HEK293 (cell line): ENCODE data around the gene LRIG3.

Experiments
- CTCF ChIA-PET: fragments of 350-600 bp; formaldehyde crosslinking; extraction: SDS; loops from one replicate; lab custom pipeline; 2021; ENCODE audit warnings: antibody characterized with exemption; lab: Yijun Ruan, JAX
- POLR2A ChIA-PET: fragments of 300-600 bp; formaldehyde crosslinking; extraction: SDS; loops from one replicate; lab custom pipeline; 2020; ENCODE audit warnings: antibody characterized with exemption, inconsistent platforms; lab: Yijun Ruan, JAX
- H3K27ac ChIP-seq: fragments of 200-500 bp; sonication (Bioruptor generic); 2 replicates; pipeline ENCODE4 v1.5.1; 2014; ENCODE audit warnings: low read depth, low read length, control low read depth, inconsistent platforms; ENCODE audit errors: extremely low read depth
- H3K36me3 ChIP-seq, 2 experiments: fragments of 200-500 bp in 1 of 2; sonication (Bioruptor generic) in 1 of 2; 1 replicate in 1 of 2; 2 replicates in 1 of 2; pipeline ENCODE4 v1.5.1; 2014 to 2017; ENCODE audit warnings: inconsistent platforms in 2 of 2, low read length in 2 of 2; ENCODE audit not compliant: control insufficient read depth in 2 of 2, insufficient read depth in 1 of 2
- H3K4me1 ChIP-seq: fragments of 200-500 bp; sonication (Bioruptor generic); 2 replicates; pipeline ENCODE4 v1.5.1; 2014; ENCODE audit warnings: mild to moderate bottlenecking, low read length, inconsistent platforms; ENCODE audit not compliant: control insufficient read depth, insufficient read depth
- H3K4me3 ChIP-seq: 2 replicates; pipeline ENCODE4 v1.5.1; 2011; ENCODE audit warnings: low read depth, mild to moderate bottlenecking, control low read depth, low read length, moderate library complexity
- H3K9me3 ChIP-seq: fragments of 200-500 bp; sonication (Bioruptor generic); 2 replicates; pipeline ENCODE4 v1.5.1; 2014; ENCODE audit warnings: low read depth, low read length, inconsistent platforms; ENCODE audit not compliant: control insufficient read depth, insufficient read depth
- GLI4 ChIP-seq: fragments of 450-650 bp; formaldehyde crosslinking; IDR thresholded peaks from 2 replicates; pipeline ENCODE4 v1.5.1; 2016; ENCODE audit warnings: missing biosample characterization, missing genetic modification characterization
- HOXC10 ChIP-seq: sonication (generic); formaldehyde crosslinking; IDR thresholded peaks from 2 replicates; pipeline ENCODE4 v1.8.1; 2023; ENCODE audit warnings: mild to moderate bottlenecking, missing genetic modification reagents
- KLF8 ChIP-seq: fragments of 450-650 bp; formaldehyde crosslinking; IDR thresholded peaks from 2 replicates; pipeline ENCODE4 v1.5.1; 2016; ENCODE audit warnings: missing biosample characterization, missing genetic modification characterization
- MYNN ChIP-seq: fragments of 450-650 bp; formaldehyde crosslinking; IDR thresholded peaks from 2 replicates; pipeline ENCODE4 v1.5.1; 2016; ENCODE audit warnings: missing biosample characterization, missing genetic modification characterization, borderline replicate concordance
- OSR2 ChIP-seq: fragments of 450-650 bp; formaldehyde crosslinking; IDR thresholded peaks from 2 replicates; pipeline ENCODE4 v1.5.1; 2016; ENCODE audit warnings: missing biosample characterization, missing genetic modification characterization
- PBX3 ChIP-seq: sonication (generic); formaldehyde crosslinking; IDR thresholded peaks from 2 replicates; pipeline ENCODE4 v1.8.1; 2022; ENCODE audit warnings: mild to moderate bottlenecking, moderate library complexity, missing genetic modification reagents
- PRDM2 ChIP-seq: fragments of 450-650 bp; formaldehyde crosslinking; IDR thresholded peaks from 2 replicates; pipeline ENCODE4 v1.5.1; 2016; ENCODE audit warnings: missing biosample characterization, missing genetic modification characterization, borderline replicate concordance
- ZBTB48 ChIP-seq: fragments of 450-650 bp; formaldehyde crosslinking; IDR thresholded peaks from 2 replicates; pipeline ENCODE4 v1.5.1; 2016; ENCODE audit warnings: missing biosample characterization, missing genetic modification characterization
- ZBTB8A ChIP-seq: fragments of 450-650 bp; formaldehyde crosslinking; IDR thresholded peaks from 2 replicates; pipeline ENCODE4 v1.5.1; 2016; ENCODE audit warnings: missing biosample characterization, missing genetic modification characterization
- ZNF121 ChIP-seq: fragments of 450-650 bp; formaldehyde crosslinking; IDR thresholded peaks from 2 replicates; pipeline ENCODE4 v1.5.1; 2016; ENCODE audit warnings: missing biosample characterization, missing genetic modification characterization
- ZNF157 ChIP-seq: fragments of 450-650 bp; formaldehyde crosslinking; IDR thresholded peaks from 2 replicates; pipeline ENCODE4 v1.5.1; 2016; ENCODE audit warnings: missing biosample characterization, missing genetic modification characterization
- ZNF184 ChIP-seq: fragments of 450-650 bp; IDR thresholded peaks from 2 replicates; pipeline ENCODE4 v1.5.1; 2018; ENCODE audit warnings: missing biosample characterization, mild to moderate bottlenecking, missing genetic modification characterization
- ZNF24 ChIP-seq: fragments of 450-650 bp; formaldehyde crosslinking; IDR thresholded peaks from 2 replicates; pipeline ENCODE4 v1.5.1; 2016; ENCODE audit warnings: missing biosample characterization, missing genetic modification characterization
- ZNF654 ChIP-seq: fragments of 450-650 bp; formaldehyde crosslinking; IDR thresholded peaks from 2 replicates; pipeline ENCODE4 v1.5.1; 2016; ENCODE audit warnings: low read depth, missing biosample characterization, missing genetic modification characterization
- ZNF701 ChIP-seq: fragments of 450-650 bp; formaldehyde crosslinking; IDR thresholded peaks from 2 replicates; pipeline ENCODE4 v1.5.1; 2016; ENCODE audit warnings: missing biosample characterization, missing genetic modification characterization
- ZNF843 ChIP-seq: fragments of 450-650 bp; formaldehyde crosslinking; IDR thresholded peaks from 2 replicates; pipeline ENCODE4 v1.5.1; 2016; ENCODE audit warnings: missing biosample characterization, missing genetic modification characterization
- ZSCAN16 ChIP-seq: fragments of 450-650 bp; formaldehyde crosslinking; IDR thresholded peaks from 2 replicates; pipeline ENCODE4 v1.5.1; 2016; ENCODE audit warnings: missing biosample characterization, missing genetic modification characterization
- TF ChIP-seq, protein P1 (sequence below): fragments of 450-650 bp; formaldehyde crosslinking; IDR thresholded peaks from 2 replicates; pipeline ENCODE4 v1.5.1; 2016; ENCODE audit warnings: missing biosample characterization, missing genetic modification characterization
- TF ChIP-seq, protein P2 (sequence below): fragments of 450-650 bp; formaldehyde crosslinking; IDR thresholded peaks from 2 replicates; pipeline ENCODE4 v1.5.1; 2016; ENCODE audit warnings: missing biosample characterization, missing genetic modification characterization
- TF ChIP-seq, protein P3 (sequence below): fragments of 450-650 bp; formaldehyde crosslinking; IDR thresholded peaks from 2 replicates; pipeline ENCODE4 v1.5.1; 2016; ENCODE audit warnings: missing biosample characterization, missing genetic modification characterization
- TF ChIP-seq, protein P4 (sequence below): fragments of 450-650 bp; IDR thresholded peaks from 2 replicates; pipeline ENCODE4 v1.5.1; 2018; ENCODE audit warnings: missing biosample characterization, mild to moderate bottlenecking, missing genetic modification characterization

LRIG3 gene

DNA sequence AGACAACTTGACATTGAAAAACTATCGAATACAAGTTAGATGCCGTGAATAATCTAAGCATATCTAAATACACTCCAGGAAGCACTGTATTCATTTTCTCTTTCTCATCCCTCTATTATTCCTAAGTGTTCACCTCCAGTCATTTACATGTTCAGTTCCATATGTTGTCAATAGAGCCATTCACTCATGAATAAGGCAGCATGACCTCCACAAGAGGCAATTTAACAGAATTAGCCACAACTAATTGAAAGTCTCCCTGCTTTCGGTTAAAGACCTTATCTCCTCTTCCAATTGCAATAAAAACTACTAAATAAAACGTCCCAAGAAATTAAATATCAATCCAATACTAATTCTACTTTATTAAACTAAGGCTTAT is 1.8 kb downstream of the LRIG3 start (continued):
- TF ChIP-seq, protein P1, sequence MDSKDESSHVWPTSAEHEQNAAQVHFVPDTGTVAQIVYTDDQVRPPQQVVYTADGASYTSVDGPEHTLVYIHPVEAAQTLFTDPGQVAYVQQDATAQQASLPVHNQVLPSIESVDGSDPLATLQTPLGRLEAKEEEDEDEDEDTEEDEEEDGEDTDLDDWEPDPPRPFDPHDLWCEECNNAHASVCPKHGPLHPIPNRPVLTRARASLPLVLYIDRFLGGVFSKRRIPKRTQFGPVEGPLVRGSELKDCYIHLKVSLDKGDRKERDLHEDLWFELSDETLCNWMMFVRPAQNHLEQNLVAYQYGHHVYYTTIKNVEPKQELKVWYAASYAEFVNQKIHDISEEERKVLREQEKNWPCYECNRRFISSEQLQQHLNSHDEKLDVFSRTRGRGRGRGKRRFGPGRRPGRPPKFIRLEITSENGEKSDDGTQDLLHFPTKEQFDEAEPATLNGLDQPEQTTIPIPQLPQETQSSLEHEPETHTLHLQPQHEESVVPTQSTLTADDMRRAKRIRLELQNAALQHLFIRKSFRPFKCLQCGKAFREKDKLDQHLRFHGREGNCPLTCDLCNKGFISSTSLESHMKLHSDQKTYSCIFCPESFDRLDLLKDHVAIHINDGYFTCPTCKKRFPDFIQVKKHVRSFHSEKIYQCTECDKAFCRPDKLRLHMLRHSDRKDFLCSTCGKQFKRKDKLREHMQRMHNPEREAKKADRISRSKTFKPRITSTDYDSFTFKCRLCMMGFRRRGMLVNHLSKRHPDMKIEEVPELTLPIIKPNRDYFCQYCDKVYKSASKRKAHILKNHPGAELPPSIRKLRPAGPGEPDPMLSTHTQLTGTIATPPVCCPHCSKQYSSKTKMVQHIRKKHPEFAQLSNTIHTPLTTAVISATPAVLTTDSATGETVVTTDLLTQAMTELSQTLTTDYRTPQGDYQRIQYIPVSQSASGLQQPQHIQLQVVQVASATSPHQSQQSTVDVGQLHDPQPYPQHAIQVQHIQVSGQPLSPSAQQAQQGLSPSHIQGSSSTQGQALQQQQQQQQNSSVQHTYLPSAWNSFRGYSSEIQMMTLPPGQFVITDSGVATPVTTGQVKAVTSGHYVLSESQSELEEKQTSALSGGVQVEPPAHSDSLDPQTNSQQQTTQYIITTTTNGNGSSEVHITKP (tag by site-specific recombination), result 0 out of 2 replicates have a peak, but pooled peaks have one; percentile 46
- no peak for TF ChIP-seq GLI4
- peak; percentile 74 for TF ChIP-seq OSR2 (tag by site-specific recombination)
- TF ChIP-seq ZSCAN16 (tag by site-specific recombination), result no peak
- no peak for TF ChIP-seq PRDM2 (tag by site-specific recombination)
- TF ChIP-seq ZNF157 (tag by site-specific recombination), result no peak
- no peak for TF ChIP-seq ZNF121
- no peak for TF ChIP-seq ZNF184 (tag by site-specific recombination)
- TF ChIP-seq ZBTB8A (tag by site-specific recombination), result no peak
- no peak for TF ChIP-seq KLF8 (tag by site-specific recombination)
- TF ChIP-seq ZNF24 (tag by site-specific recombination), result no peak
- TF ChIP-seq, protein P2, sequence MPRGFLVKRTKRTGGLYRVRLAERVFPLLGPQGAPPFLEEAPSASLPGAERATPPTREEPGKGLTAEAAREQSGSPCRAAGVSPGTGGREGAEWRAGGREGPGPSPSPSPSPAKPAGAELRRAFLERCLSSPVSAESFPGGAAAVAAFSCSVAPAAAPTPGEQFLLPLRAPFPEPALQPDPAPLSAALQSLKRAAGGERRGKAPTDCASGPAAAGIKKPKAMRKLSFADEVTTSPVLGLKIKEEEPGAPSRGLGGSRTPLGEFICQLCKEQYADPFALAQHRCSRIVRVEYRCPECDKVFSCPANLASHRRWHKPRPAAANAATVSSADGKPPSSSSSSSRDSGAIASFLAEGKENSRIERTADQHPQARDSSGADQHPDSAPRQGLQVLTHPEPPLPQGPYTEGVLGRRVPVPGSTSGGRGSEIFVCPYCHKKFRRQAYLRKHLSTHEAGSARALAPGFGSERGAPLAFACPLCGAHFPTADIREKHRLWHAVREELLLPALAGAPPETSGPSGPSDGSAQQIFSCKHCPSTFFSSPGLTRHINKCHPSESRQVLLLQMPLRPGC (tag by site-specific recombination), result peak; percentile 51; the same call in 1 of the 2 replicates
- no peak for TF ChIP-seq ZNF701

DNA sequence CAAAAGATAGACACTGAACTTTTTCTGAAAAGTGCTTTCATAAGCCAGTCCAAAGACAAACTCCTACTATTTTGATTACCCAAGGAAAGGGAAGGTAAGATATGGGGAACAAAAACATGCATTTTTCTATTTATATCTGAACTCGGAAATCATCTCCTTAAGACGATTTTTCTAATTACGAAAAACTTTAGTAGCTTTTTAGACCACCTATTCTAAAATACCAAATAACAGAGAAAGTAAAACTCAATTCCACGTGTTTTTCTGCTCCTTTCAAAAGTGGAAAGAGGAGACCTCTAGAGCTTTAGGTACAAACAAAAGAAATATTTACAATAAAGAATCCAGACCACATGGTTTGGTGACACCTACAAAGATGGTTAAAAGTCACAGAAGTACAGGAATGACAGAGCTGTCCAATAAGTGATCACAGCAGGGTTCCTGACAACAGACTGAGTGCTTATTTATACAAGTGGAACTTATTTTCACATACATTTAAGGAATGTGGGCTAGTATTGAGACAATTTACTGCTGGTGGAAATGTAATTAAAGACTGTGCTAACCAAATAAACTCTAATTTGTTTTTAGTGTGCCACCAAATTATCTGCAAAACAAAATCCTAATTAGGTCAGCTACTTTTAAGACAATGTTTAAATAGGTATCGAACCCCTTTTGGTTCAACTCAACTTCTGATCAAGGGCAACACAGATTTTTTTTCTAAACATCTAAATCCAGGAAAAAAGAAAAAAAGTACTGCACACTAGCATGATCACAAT is 2.4 kb downstream of the LRIG3 start:
- CTCF ChIA-PET, result interaction anchor here (0.7 to 0.8 kb wide), 4 partner anchors 197 to 855 kb away, joined by 3 to 4 read pairs (median 3); no protein-coding TSS in a partner anchor
- Histone ChIP-seq H3K4me3 (peak overlapping the region; percentile 86), H3K36me3 (peaks cover 0 to 7% of the 10 kb centered on the region in 2 experiments; a peak in 1 of 3 replicates), H3K27ac (peak overlapping the region; percentile 78), H3K4me1 (peaks cover 39% of the 10 kb centered on the region), H3K9me3 (no peaks in the 10 kb centered on the region)
- POLR2A ChIA-PET, result no interaction called here
- TF ChIP-seq MYNN (tag by site-specific recombination), result peak; percentile 73
- TF ChIP-seq, protein P3, sequence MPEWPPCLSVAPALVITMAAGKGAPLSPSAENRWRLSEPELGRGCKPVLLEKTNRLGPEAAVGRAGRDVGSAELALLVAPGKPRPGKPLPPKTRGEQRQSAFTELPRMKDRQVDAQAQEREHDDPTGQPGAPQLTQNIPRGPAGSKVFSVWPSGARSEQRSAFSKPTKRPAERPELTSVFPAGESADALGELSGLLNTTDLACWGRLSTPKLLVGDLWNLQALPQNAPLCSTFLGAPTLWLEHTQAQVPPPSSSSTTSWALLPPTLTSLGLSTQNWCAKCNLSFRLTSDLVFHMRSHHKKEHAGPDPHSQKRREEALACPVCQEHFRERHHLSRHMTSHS, result no peak
- peak; percentile 72 for TF ChIP-seq OSR2 (tag by site-specific recombination)
- TF ChIP-seq ZBTB48 (tag by site-specific recombination), result no peak
- TF ChIP-seq, protein P4, sequence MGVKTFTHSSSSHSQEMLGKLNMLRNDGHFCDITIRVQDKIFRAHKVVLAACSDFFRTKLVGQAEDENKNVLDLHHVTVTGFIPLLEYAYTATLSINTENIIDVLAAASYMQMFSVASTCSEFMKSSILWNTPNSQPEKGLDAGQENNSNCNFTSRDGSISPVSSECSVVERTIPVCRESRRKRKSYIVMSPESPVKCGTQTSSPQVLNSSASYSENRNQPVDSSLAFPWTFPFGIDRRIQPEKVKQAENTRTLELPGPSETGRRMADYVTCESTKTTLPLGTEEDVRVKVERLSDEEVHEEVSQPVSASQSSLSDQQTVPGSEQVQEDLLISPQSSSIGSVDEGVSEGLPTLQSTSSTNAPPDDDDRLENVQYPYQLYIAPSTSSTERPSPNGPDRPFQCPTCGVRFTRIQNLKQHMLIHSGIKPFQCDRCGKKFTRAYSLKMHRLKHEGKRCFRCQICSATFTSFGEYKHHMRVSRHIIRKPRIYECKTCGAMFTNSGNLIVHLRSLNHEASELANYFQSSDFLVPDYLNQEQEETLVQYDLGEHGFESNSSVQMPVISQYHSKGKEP (tag by site-specific recombination), result peak; percentile 79
- peak; percentile 84 for TF ChIP-seq ZNF843 (tag by site-specific recombination)
- TF ChIP-seq ZNF654 (tag by site-specific recombination), result 0 out of 2 replicates have a peak, but pooled peaks have one; percentile 15
- no peak for TF ChIP-seq PBX3 (CRISPR knock-in tag)
- no peak for TF ChIP-seq HOXC10
